GM23338 (cell line): ENCODE measurements around the gene SH2D3C. TPM values are rescaled to one million over a fixed set of nuclear protein-coding genes. Genes with fewer than 3 reads are reported as not detected.
A peak's percentile ranks its signal among the peaks of the same experiment; 100 is the strongest.

Source experiments
- ATAC-seq: fragments of 200-7000 bp; cut with Tn5 transposase; 3 replicates; pipeline ENCODE4 v1.9.1; 2020
- DNase-seq: peaks from one replicate; pipeline ENCODE4 v3.0.0-alpha.2; 2015; ENCODE audit warnings: low spot score
- H2AFZ ChIP-seq: fragments of 200-600 bp; sonication (generic); 2 replicates; pipeline ENCODE4 v1.8.0; 2016; ENCODE audit warnings: antibody characterized with exemption, mild to moderate bottlenecking, moderate library complexity
- H3F3A ChIP-seq: fragments of 200-600 bp; sonication (generic); replicated peaks from 2 replicates; pipeline ENCODE4 v1.8.0; 2017; ENCODE audit warnings: antibody characterized with exemption, mixed run types, low read depth
- H3K27ac ChIP-seq: fragments of 200-600 bp; sonication (generic); 2 replicates; pipeline ENCODE4 v1.6.1; 2016; ENCODE audit warnings: low read depth
- H3K27me3 ChIP-seq: fragments of 200-600 bp; sonication (generic); 2 replicates; pipeline ENCODE4 v1.8.0; 2016; ENCODE audit warnings: mild to moderate bottlenecking, mixed run types, moderate library complexity; ENCODE audit not compliant: insufficient read depth
- H3K36me3 ChIP-seq: fragments of 200-600 bp; sonication (generic); 2 replicates; pipeline ENCODE4 v1.8.0; 2016; ENCODE audit warnings: mild to moderate bottlenecking; ENCODE audit not compliant: insufficient read depth
- H3K4me1 ChIP-seq: fragments of 200-600 bp; sonication (generic); 2 replicates; pipeline ENCODE4 v1.8.0; 2016; ENCODE audit warnings: mild to moderate bottlenecking, moderate library complexity; ENCODE audit not compliant: insufficient read depth
- H3K4me2 ChIP-seq: fragments of 200-600 bp; sonication (generic); 2 replicates; pipeline ENCODE4 v1.7.1; 2017; ENCODE audit warnings: mixed run types
- H3K4me3 ChIP-seq: fragments of 200-600 bp; sonication (generic); 2 replicates; pipeline ENCODE4 v1.6.1; 2016; ENCODE audit warnings: mixed run types
- H3K79me2 ChIP-seq: fragments of 200-600 bp; sonication (generic); replicated peaks from 2 replicates; pipeline ENCODE4 v1.8.0; 2017; ENCODE audit warnings: mild to moderate bottlenecking; ENCODE audit not compliant: insufficient read depth
- H3K9me2 ChIP-seq: fragments of 200-600 bp; sonication (generic); 2 replicates; pipeline ENCODE4 v1.8.0; 2017; ENCODE audit not compliant: insufficient read depth
- H4K20me1 ChIP-seq: fragments of 200-600 bp; sonication (generic); replicated peaks from 2 replicates; pipeline ENCODE4 v1.8.0; 2017; ENCODE audit warnings: mild to moderate bottlenecking; ENCODE audit not compliant: insufficient read depth
- H3K27ac Mint-ChIP-seq: 2 replicates; pipeline ENCODE4 v1.8.0; 2020; ENCODE audit warnings: inconsistent platforms, mild to moderate bottlenecking, moderate library complexity, mixed read lengths
- H3K27me3 Mint-ChIP-seq: 3 replicates; pipeline ENCODE4 v1.8.0; 2022; ENCODE audit warnings: low read depth, mild to moderate bottlenecking, moderate library complexity, mixed read lengths, inconsistent platforms; ENCODE audit not compliant: insufficient read depth, poor library complexity
- H3K36me3 Mint-ChIP-seq: 3 replicates; pipeline ENCODE4 v1.8.0; 2021; ENCODE audit warnings: low read depth, mild to moderate bottlenecking, inconsistent platforms, moderate library complexity, mixed read lengths
- H3K4me1 Mint-ChIP-seq: 3 replicates; pipeline ENCODE4 v1.8.0; 2020; ENCODE audit warnings: mild to moderate bottlenecking, inconsistent platforms, mixed read lengths
- H3K4me3 Mint-ChIP-seq: 3 replicates; pipeline ENCODE4 v1.8.0; 2021; ENCODE audit warnings: moderate library complexity, mild to moderate bottlenecking, inconsistent platforms, mixed read lengths
- H3K9me3 Mint-ChIP-seq: 3 replicates; pipeline ENCODE4 v1.8.0; 2020; ENCODE audit warnings: moderate library complexity, mild to moderate bottlenecking, inconsistent platforms, mixed read lengths
- CREB1 ChIP-seq: fragments of 250-450 bp; sonication (Bioruptor Pico); IDR thresholded peaks from 2 replicates; pipeline ENCODE4 v1.5.0; 2020; ENCODE audit warnings: low read depth, mild to moderate bottlenecking, moderate library complexity
- EZH2 ChIP-seq: fragments of 200-600 bp; sonication (generic); IDR thresholded peaks from one replicate; pipeline ENCODE4 v1.8.0; 2017; ENCODE audit warnings: antibody characterized with exemption, mild to moderate bottlenecking, low read depth; ENCODE audit not compliant: unreplicated experiment
- EZH2phosphoT487 ChIP-seq: fragments of 200-600 bp; sonication (generic); IDR thresholded peaks from one replicate; pipeline ENCODE4 v1.8.1; 2018; ENCODE audit warnings: antibody characterized with exemption; ENCODE audit not compliant: unreplicated experiment
- JUNB ChIP-seq: IDR thresholded peaks from one replicate; pipeline ENCODE4 v1.6.1; 2016; ENCODE audit warnings: antibody characterized with exemption; ENCODE audit not compliant: unreplicated experiment
- NANOG ChIP-seq: IDR thresholded peaks from 2 replicates; pipeline ENCODE4 v1.6.1; 2016; ENCODE audit warnings: antibody characterized with exemption, borderline replicate concordance
- POLR2AphosphoS5 ChIP-seq: IDR thresholded peaks from 2 replicates; pipeline ENCODE4 v1.6.1; 2016; ENCODE audit warnings: antibody characterized with exemption, low read depth
- STAT1 ChIP-seq: IDR thresholded peaks from one replicate; pipeline ENCODE4 v1.6.1; 2016; ENCODE audit warnings: antibody characterized with exemption; ENCODE audit not compliant: unreplicated experiment
- ZNF114 ChIP-seq: fragments of 250-450 bp; sonication (Bioruptor Pico); IDR thresholded peaks from 2 replicates; pipeline ENCODE4 v1.5.0; 2020; ENCODE audit warnings: mild to moderate bottlenecking, moderate library complexity
- ZNF331 ChIP-seq: fragments of 250-450 bp; sonication (Bioruptor Pico); IDR thresholded peaks from 2 replicates; pipeline ENCODE4 v1.5.0; 2020; ENCODE audit warnings: low read depth, mild to moderate bottlenecking, moderate library complexity
- polyA plus RNA-seq: library from polyadenylated mRNA; unstranded; fragments of >200 nt; fragmentation: Nextera tagmentation; extraction: Ambion mirVana; gene quantifications from 2 replicates; pipeline ENCODE4 v1.2.1, GENCODE V29; 2016
- total RNA-seq: library from RNA; depleted of rRNA; stranded (reverse); fragments of >200 nt; shearing (Covaris generic); gene quantifications from 2 replicates; pipeline ENCODE4 v1.2.3, GENCODE V29; 2014
- TF ChIP-seq, protein P1 (sequence below), 2 experiments: fragments of 200-600 bp in 1 of 2; sonication (generic) in 1 of 2; conservative IDR thresholded peaks; 2 replicates each; pipeline versions ENCODE4 v1.5.1 to v1.6.1; 2016 to 2017; ENCODE audit warnings: antibody characterized with exemption in 2 of 2, low read depth in 2 of 2, mild to moderate bottlenecking in 2 of 2, moderate library complexity in 1 of 2
- TF ChIP-seq, protein P2 (sequence below): IDR thresholded peaks from 2 replicates; pipeline ENCODE4 v1.6.1; 2016; ENCODE audit warnings: antibody characterized with exemption
- TF ChIP-seq, protein P3 (sequence below): IDR thresholded peaks from one replicate; pipeline ENCODE4 v1.6.1; 2018; ENCODE audit warnings: antibody characterized with exemption; ENCODE audit not compliant: unreplicated experiment
- TF ChIP-seq, protein P4 (sequence below): fragments of 250-450 bp; sonication (Bioruptor Pico); IDR thresholded peaks from 2 replicates; pipeline ENCODE4 v1.5.0; 2020; ENCODE audit warnings: mild to moderate bottlenecking, moderate library complexity

The SH2D3C gene
- total and polyA plus RNA-seq, 2 experiments from 2014 or later: 4.2 to 4.5 TPM

DNA sequence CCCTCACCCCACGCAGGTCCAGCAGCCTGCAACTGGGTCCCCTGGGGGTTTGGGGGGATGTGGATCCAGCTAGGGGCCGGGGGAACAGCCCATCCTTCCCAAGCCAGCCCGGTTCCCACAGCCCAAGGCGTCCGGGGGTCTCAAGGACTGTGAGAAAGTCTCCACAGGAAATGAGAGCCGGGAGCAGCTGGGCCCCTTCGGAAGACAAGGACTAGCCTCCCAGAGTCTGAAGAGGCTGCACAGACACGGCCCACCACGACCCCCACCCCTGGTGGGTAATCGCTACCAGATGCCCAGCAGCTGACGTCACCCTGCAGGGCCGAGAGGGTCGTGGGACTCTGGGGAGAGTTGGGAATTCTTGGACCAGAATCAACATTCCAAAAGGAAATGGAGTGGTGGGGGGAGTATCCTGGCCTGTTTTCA lies 10.5 kb downstream of the SH2D3C start:
- peak; percentile 55 for DNase-seq
- Histone ChIP-seq H3K36me3 (no peaks in the 10 kb centered on the region), H3K4me1 (peaks cover 21% of the 10 kb centered on the region), H3K27me3 (no peaks in the 10 kb centered on the region), H3K4me2 (no peak overlapping the region), H3K79me2 (no peaks in the 10 kb centered on the region), H3K27ac (no peak overlapping the region), H3F3A (peaks cover 13% of the 10 kb centered on the region; the same call in 1 of the 2 replicates), H3K4me3 (no peak overlapping the region), H3K9me2 (no peaks in the 10 kb centered on the region), H4K20me1 (no peaks in the 10 kb centered on the region), H2AFZ (no peak overlapping the region)
- Mint-ChIP-seq H3K4me1 (peaks cover 44% of the 10 kb centered on the region), H3K27ac (no peak overlapping the region; the same call in 1 of the 2 replicates), H3K9me3 (no peaks in the 10 kb centered on the region), H3K4me3 (no peak overlapping the region), H3K36me3 (no peaks in the 10 kb centered on the region; the same call in 2 of the 3 replicates), H3K27me3 (peaks cover 19% of the 10 kb centered on the region)
- no peak for ATAC-seq
- no peak for TF ChIP-seq NANOG
- TF ChIP-seq, protein P1, sequence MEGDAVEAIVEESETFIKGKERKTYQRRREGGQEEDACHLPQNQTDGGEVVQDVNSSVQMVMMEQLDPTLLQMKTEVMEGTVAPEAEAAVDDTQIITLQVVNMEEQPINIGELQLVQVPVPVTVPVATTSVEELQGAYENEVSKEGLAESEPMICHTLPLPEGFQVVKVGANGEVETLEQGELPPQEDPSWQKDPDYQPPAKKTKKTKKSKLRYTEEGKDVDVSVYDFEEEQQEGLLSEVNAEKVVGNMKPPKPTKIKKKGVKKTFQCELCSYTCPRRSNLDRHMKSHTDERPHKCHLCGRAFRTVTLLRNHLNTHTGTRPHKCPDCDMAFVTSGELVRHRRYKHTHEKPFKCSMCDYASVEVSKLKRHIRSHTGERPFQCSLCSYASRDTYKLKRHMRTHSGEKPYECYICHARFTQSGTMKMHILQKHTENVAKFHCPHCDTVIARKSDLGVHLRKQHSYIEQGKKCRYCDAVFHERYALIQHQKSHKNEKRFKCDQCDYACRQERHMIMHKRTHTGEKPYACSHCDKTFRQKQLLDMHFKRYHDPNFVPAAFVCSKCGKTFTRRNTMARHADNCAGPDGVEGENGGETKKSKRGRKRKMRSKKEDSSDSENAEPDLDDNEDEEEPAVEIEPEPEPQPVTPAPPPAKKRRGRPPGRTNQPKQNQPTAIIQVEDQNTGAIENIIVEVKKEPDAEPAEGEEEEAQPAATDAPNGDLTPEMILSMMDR (conservative IDR thresholded peaks at IDR 0.05; ENCODE audit: low read depth in 2 of 2): no peak
- no peak for TF ChIP-seq POLR2AphosphoS5
- TF ChIP-seq STAT1: no peak
- no peak for TF ChIP-seq ZNF114
- TF ChIP-seq CREB1 (CRISPR knock-in tag): no peak
- no peak for TF ChIP-seq ZNF331
- TF ChIP-seq, protein P2, sequence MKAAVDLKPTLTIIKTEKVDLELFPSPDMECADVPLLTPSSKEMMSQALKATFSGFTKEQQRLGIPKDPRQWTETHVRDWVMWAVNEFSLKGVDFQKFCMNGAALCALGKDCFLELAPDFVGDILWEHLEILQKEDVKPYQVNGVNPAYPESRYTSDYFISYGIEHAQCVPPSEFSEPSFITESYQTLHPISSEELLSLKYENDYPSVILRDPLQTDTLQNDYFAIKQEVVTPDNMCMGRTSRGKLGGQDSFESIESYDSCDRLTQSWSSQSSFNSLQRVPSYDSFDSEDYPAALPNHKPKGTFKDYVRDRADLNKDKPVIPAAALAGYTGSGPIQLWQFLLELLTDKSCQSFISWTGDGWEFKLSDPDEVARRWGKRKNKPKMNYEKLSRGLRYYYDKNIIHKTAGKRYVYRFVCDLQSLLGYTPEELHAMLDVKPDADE: no peak
- no peak for TF ChIP-seq EZH2
- no peak for TF ChIP-seq JUNB
- TF ChIP-seq, protein P3, sequence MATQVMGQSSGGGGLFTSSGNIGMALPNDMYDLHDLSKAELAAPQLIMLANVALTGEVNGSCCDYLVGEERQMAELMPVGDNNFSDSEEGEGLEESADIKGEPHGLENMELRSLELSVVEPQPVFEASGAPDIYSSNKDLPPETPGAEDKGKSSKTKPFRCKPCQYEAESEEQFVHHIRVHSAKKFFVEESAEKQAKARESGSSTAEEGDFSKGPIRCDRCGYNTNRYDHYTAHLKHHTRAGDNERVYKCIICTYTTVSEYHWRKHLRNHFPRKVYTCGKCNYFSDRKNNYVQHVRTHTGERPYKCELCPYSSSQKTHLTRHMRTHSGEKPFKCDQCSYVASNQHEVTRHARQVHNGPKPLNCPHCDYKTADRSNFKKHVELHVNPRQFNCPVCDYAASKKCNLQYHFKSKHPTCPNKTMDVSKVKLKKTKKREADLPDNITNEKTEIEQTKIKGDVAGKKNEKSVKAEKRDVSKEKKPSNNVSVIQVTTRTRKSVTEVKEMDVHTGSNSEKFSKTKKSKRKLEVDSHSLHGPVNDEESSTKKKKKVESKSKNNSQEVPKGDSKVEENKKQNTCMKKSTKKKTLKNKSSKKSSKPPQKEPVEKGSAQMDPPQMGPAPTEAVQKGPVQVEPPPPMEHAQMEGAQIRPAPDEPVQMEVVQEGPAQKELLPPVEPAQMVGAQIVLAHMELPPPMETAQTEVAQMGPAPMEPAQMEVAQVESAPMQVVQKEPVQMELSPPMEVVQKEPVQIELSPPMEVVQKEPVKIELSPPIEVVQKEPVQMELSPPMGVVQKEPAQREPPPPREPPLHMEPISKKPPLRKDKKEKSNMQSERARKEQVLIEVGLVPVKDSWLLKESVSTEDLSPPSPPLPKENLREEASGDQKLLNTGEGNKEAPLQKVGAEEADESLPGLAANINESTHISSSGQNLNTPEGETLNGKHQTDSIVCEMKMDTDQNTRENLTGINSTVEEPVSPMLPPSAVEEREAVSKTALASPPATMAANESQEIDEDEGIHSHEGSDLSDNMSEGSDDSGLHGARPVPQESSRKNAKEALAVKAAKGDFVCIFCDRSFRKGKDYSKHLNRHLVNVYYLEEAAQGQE: no peak
- TF ChIP-seq EZH2phosphoT487: no peak
- TF ChIP-seq, protein P4, sequence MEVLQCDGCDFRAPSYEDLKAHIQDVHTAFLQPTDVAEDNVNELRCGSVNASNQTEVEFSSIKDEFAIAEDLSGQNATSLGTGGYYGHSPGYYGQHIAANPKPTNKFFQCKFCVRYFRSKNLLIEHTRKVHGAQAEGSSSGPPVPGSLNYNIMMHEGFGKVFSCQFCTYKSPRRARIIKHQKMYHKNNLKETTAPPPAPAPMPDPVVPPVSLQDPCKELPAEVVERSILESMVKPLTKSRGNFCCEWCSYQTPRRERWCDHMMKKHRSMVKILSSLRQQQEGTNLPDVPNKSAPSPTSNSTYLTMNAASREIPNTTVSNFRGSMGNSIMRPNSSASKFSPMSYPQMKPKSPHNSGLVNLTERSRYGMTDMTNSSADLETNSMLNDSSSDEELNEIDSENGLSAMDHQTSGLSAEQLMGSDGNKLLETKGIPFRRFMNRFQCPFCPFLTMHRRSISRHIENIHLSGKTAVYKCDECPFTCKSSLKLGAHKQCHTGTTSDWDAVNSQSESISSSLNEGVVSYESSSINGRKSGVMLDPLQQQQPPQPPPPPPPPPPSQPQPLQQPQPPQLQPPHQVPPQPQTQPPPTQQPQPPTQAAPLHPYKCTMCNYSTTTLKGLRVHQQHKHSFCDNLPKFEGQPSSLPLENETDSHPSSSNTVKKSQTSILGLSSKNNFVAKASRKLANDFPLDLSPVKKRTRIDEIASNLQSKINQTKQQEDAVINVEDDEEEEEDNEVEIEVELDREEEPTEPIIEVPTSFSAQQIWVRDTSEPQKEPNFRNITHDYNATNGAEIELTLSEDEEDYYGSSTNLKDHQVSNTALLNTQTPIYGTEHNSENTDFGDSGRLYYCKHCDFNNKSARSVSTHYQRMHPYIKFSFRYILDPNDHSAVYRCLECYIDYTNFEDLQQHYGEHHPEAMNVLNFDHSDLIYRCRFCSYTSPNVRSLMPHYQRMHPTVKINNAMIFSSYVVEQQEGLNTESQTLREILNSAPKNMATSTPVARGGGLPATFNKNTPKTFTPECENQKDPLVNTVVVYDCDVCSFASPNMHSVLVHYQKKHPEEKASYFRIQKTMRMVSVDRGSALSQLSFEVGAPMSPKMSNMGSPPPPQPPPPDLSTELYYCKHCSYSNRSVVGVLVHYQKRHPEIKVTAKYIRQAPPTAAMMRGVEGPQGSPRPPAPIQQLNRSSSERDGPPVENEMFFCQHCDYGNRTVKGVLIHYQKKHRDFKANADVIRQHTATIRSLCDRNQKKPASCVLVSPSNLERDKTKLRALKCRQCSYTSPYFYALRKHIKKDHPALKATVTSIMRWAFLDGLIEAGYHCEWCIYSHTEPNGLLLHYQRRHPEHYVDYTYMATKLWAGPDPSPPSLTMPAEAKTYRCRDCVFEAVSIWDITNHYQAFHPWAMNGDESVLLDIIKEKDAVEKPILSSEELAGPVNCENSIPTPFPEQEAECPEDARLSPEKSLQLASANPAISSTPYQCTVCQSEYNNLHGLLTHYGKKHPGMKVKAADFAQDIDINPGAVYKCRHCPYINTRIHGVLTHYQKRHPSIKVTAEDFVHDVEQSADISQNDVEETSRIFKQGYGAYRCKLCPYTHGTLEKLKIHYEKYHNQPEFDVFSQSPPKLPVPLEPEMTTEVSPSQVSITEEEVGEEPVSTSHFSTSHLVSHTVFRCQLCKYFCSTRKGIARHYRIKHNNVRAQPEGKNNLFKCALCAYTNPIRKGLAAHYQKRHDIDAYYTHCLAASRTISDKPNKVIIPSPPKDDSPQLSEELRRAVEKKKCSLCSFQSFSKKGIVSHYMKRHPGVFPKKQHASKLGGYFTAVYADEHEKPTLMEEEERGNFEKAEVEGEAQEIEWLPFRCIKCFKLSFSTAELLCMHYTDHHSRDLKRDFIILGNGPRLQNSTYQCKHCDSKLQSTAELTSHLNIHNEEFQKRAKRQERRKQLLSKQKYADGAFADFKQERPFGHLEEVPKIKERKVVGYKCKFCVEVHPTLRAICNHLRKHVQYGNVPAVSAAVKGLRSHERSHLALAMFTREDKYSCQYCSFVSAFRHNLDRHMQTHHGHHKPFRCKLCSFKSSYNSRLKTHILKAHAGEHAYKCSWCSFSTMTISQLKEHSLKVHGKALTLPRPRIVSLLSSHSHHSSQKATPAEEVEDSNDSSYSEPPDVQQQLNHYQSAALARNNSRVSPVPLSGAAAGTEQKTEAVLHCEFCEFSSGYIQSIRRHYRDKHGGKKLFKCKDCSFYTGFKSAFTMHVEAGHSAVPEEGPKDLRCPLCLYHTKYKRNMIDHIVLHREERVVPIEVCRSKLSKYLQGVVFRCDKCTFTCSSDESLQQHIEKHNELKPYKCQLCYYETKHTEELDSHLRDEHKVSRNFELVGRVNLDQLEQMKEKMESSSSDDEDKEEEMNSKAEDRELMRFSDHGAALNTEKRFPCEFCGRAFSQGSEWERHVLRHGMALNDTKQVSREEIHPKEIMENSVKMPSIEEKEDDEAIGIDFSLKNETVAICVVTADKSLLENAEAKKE (CRISPR knock-in tag): no peak
